SK-N-SH (cell line): Measurements from ENCODE around the gene ADCY10.

ENCODE experiments used
- CTCF ChIP-seq: fragments of 200-600 bp; sonication (generic); IDR thresholded peaks from 2 replicates; pipeline ENCODE4 v1.6.1; 2017; ENCODE audit warnings: antibody characterized with exemption, mild to moderate bottlenecking, moderate library complexity
- EP300 ChIP-seq, 2 experiments: IDR thresholded peaks; 2 replicates each; pipeline versions ENCODE4 v1.4.0 to v1.6.1; 2012; ENCODE audit warnings: borderline replicate concordance in 1 of 2, low read depth in 1 of 2, low read length in 1 of 2
- IRF3 ChIP-seq: fragments of 150-350 bp; IDR thresholded peaks from 2 replicates; pipeline ENCODE4 v1.6.1; 2016; ENCODE audit warnings: mild to moderate bottlenecking, low read depth, low read length
- MEF2A ChIP-seq: IDR thresholded peaks from 2 replicates; pipeline ENCODE4 v1.4.0; 2012; ENCODE audit warnings: low read depth, borderline replicate concordance
- NRF1 ChIP-seq: IDR thresholded peaks from 2 replicates; pipeline ENCODE4 v1.6.1; 2012; ENCODE audit warnings: low read depth, mild to moderate bottlenecking, low read length
- POLR2AphosphoS5 ChIP-seq: IDR thresholded peaks from 2 replicates; pipeline ENCODE4 v1.6.1; 2012; ENCODE audit warnings: low read depth, low read length
- REST ChIP-seq: IDR thresholded peaks from 2 replicates; pipeline ENCODE4 v1.6.1; 2012; ENCODE audit warnings: mild to moderate bottlenecking, low read depth, low read length, moderate library complexity
- SMC3 ChIP-seq: IDR thresholded peaks from 2 replicates; pipeline ENCODE4 v1.6.1; 2012; ENCODE audit warnings: low read depth, low read length, improper control_type of control experiment
- TAF1 ChIP-seq: IDR thresholded peaks from 2 replicates; pipeline ENCODE4 v1.6.1; 2012; ENCODE audit warnings: low read depth, mild to moderate bottlenecking, low read length, moderate library complexity, borderline replicate concordance
- USF1 ChIP-seq: IDR thresholded peaks from 2 replicates; pipeline ENCODE4 v1.4.0; 2012; ENCODE audit warnings: low read depth, borderline replicate concordance
- USF2 ChIP-seq: fragments of 150-350 bp; IDR thresholded peaks from 2 replicates; pipeline ENCODE4 v1.6.1; 2017; ENCODE audit warnings: antibody characterized with exemption, low read length, low read depth, borderline replicate concordance
- YY1 ChIP-seq: IDR thresholded peaks from 2 replicates; pipeline ENCODE4 v1.4.0; 2012; ENCODE audit warnings: low read depth, mild to moderate bottlenecking

- TF ChIP-seq TAF1 (no peak), CTCF (no peak), YY1 (no peak), SMC3 (no peak), USF1 (no peak), POLR2AphosphoS5 (no peak), EP300 (IDR thresholded peaks at IDR 0.05; ENCODE audit: borderline replicate concordance in 1 of 2, low read depth in 1 of 2, low read length in 1 of 2) (no peak), MEF2A (no peak), NRF1 (no peak), REST (no peak), USF2 (no peak), IRF3 (no peak)
Observed at GRCh38 chr1:167789501-167789900, 124.4 kb downstream of the ADCY10 start.
